HG03066 (cell line): Measurements from ENCODE around the gene SLC4A4.

Experiments
- ATAC-seq: cut with Tn5 transposase; IDR thresholded peaks from one replicate; pipeline ENCODE4 v1.9.1; 2021; ENCODE audit warnings: low read depth; ENCODE audit not compliant: unreplicated experiment

The SLC4A4 gene

GRCh38 chr4:71338846-71339593, at the start of gene SLC4A4:
Gene SLC4A4, plus strand, starts transcription at chr4:71339020.
- peak; percentile 99 for ATAC-seq

- ATAC-seq: no peak
These were observed 48.7 kb upstream of the SLC4A4 start for GRCh38 chr4:71290074-71290473.

- no peak for ATAC-seq
These were observed 48.3 kb upstream of the SLC4A4 start for GRCh38 chr4:71290476-71290875.

DNA sequence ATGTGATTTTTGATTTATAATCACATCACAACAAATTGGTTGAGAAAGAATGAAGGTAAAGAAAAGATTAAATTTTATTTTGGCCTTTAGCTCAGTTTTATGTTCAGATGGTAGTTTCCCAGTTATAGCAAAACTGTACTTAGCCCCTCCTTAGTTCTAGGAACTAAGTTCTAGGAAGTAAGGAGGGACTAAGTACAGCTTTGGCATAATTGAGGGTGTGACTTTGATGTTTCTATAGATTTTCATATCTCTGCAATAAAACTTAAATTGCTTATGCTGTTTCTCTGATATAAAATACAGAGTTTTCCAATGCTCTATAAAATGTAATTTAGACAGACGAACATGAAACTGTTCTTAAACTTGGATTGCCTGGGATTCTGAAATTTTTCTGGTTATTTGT, 46.6 kb upstream of the SLC4A4 start:
- ATAC-seq: no peak

DNA sequence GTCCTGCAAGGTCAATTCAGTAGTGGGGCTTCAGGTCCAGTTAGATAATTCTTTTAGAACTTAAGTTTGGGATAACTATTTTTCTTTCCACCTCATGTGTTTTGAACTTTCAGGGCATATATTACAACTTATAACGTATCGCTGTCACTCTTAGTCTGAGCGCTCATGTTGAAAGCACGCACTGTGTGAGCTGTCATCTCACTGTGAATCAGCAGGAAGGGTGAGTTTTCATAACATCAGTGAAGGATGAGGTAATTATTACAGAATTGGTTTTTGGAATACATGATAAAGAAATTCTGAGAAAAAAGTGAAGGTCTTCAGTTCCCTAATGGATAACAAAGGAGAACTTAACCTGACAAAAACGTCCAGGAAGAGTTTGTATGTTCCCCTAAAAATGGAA, 45.1 kb upstream of the SLC4A4 start:
- no peak for ATAC-seq

DNA sequence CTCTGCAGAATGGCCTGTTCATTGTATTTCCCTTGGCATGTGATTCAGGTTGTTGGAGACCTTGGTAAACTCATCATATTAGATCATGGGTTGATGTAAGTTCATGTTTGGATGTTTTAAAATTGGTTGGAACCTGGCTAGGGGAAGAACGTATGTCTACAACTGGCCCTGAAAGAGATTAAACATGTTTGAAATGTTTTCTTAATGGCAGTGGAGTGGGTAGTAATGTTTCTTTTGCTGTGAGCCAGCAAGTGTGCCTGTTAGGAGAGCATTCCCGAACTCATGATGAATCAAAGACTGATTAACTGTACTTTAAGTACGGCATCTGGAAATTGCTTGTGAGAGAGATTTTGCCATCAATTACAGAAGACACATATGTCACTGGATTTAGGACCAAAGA, 44.5 kb upstream of the SLC4A4 start:
- ATAC-seq: no peak

DNA sequence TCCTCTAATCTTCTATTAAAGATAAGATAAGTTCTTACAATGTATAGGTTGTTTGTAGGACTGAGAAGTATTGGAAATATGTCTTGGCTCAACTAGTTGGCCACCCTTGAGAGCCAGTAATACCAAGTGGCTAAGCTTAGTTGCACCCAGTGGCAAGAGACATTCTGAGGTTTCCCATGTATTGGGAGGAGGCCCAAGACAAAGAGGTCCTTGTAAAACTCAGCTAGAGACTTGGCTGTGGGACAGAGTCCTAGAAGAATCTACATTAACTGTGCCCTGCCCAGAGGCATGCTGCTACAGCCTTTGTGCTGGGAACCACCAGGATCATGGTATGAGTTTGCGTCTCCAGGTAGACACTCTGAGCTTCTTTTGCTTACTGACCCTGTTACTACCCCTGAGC, 41.9 kb upstream of the SLC4A4 start:
- no peak for ATAC-seq

DNA sequence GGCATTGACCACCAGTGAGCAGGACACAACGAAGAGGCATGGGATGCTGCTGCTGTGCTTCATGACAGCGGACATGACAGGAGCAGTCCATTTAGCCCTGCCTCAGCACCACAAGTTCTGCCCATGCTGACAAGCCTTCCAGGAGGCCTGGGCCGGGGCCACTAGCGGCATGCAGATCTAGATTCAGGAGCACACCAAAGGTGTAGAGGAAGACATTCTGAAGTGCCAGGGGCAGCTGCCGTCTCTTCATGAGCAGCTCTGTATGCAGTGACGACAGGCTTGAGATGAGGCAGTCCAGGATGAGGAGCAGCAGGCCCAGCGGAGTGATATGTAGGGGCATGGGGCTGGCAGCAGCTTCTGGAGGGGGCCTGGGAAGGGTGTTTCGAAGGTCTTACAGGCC, 38.5 kb upstream of the SLC4A4 start:
- no peak for ATAC-seq

- ATAC-seq: no peak
These were observed 37.9 kb upstream of the SLC4A4 start for GRCh38 chr4:71300964-71301363.

GRCh38 chr4:71303287-71303686, 35.5 kb upstream of the SLC4A4 start:
- no peak for ATAC-seq

GRCh38 chr4:71303850-71304249, 35.0 kb upstream of the SLC4A4 start:
- no peak for ATAC-seq

GRCh38 chr4:71304289-71304850, 34.5 kb upstream of the SLC4A4 start:
- ATAC-seq: no peak

GRCh38 chr4:71307729-71308128, 31.1 kb upstream of the SLC4A4 start:
- no peak for ATAC-seq

GRCh38 chr4:71322425-71322824, 16.4 kb upstream of the SLC4A4 start:
- ATAC-seq: no peak

DNA sequence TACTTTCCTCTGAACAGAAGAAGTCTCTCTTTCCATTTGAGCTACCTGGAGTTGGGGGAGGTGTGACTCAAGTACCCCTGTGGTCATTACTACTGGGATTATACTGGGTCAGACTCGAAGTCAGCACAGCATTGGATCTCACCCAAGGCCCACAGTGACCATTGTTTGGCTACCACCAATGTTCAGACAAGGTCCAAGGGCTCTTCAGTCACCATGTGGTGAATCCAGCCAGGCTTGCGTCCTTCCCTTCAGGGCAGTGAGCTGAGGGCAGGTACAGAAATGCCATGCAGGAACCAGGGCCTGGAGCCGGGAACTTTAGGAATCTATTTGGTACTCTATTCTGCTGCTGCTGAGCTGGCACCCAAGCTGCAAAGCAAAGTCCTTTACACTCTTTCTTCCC, 5.5 kb upstream of the SLC4A4 start:
- no peak for ATAC-seq

GRCh38 chr4:71333960-71334359, 4.9 kb upstream of the SLC4A4 start:
- no peak for ATAC-seq

DNA sequence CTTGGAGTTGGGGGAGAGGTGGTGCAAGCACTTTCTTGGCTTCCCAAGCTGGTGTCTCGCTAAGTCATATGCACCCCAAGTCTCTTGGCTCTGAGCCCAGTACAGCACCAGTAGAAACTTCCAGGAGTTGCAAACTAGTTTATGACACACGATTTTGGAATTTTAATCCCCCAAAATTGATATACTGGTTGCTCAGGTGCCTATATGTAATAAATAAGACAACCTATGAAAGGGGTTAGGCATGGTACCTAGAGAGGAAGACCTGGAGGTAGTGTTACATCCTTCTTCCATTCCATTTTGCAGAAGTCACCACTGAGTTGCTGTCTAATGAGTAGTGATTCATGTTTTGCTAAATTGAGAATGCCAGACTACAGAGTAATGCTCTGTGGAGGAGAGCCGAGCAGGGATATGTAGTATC, 4.3 kb upstream of the SLC4A4 start:
- no peak for ATAC-seq

DNA sequence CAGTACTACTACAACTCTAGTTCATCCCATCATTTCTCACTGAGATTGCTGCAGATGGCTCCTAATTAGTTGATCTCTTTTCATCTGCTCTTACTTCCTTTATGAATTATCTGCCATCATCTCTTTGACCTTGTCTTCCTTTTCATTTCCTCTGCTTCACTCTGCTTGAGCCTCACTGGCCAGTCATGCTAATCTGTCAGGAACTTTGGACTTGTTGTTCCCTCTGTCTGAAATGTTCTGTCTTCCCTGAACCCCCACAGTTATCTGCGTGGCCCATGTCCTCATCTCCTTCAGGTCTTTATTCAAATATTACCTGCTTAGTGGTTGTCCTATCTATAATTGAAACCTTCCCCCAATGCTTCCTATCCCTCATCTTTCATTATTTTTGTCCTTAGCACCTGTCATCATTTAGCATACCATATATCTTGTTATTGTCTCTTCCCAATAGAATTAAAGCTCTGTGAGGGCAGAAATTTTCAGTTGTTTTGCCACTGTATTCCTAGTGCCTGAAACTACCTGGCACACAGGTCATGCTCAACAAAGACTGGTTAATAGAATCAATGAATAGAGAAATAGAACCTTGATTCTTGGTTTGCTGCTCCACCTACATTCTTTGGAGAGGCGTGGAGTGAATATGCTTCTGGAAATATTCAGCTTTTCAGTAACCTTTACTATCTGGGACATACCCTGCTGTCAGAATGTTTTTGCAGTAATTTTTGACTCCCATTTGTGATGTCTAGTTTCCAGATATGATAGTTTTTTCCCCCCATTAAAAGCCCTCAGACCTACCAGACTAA, 5.0 kb downstream of the SLC4A4 start:
- no peak for ATAC-seq

- no peak for ATAC-seq
These were observed 7.9 kb downstream of the SLC4A4 start for GRCh38 chr4:71346710-71347109.

DNA sequence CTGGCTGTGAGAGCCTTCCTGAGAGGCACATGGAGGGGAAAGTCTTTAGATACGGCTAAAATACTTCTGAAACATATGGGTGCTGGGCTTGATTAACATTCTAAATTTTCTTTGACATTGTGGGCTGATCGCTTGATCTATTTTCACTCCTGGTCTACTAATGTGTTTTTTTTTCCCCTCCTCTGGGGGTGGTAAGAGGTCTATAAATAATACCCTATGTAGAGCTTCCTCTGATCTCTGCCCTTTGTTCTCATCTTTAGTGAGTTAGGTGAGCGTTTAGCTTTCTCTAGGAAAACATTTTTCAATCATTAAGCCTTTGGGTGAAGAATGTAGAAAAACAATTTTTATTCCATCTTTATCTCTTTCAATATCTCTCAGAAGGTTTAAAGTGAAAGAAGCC, 9.8 kb downstream of the SLC4A4 start:
- ATAC-seq: no peak

GRCh38 chr4:71355045-71355444, 16.2 kb downstream of the SLC4A4 start:
- no peak for ATAC-seq

DNA sequence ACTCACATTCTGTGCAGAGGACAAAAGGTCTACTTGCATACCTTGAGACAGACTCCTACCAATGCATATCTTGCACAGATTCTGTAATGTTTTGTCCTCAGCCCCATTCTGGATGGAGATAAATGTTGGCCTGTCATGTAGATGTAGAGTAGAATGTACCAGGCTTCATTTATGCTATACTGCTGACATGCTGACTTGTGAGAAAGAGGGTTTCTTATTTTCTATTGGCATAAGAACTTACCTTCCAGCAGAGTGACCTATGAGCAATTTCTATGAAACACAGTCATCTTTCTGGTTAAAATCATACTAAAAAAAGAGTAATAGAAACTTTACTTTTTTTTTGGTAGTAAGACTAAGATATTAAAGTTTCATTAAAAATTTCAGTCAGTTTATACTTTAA, 17.2 kb downstream of the SLC4A4 start:
- ATAC-seq: no peak
